ENCODE results near the gene CD300E.
"Not testable (repeated sequence)": the region's sequence is repeated elsewhere in the genome, so short reads cannot be mapped to it uniquely, and the experiment has no call there.

The CD300E gene

DNA sequence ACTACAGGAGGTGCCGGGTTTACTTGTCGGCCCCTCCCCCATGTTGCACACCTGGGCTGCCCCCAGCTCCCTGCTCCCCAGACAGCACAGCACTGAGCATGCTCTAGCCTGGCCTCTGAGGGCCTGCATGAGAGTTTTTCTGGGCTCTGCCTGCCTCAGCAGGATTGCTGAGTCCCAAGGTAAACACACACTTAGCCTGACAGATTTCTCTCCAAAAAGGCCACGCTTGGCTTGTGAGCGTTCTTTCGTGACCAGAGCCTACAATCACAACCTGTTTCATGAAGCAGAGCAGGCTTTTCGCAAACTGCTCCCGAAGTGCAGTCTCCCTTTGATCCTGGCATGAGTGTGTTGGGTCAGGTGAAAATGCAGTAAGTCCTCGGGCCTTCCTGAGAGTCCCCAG, 9.8 kb upstream of the CD300E start:
- no peak for DNase-seq

DNA sequence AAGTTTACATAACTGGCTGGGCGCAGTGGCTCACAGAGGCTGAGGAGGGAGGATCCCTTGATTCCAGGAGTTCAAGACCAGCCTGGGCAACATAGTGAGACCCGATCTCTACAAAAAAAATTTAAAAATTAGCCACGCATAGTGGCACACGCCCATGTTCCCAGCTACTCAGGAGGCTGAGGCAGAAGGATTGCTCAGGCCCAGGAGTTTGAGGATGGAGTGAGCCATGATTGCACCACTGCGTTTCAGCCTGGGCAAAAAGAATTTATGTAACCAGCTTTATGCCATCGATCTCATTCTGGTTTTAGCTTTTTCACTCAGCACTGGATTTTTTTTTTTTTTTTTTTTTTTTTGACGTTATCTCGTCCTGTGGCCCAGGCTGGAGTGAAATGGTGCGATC, 9.1 kb upstream of the CD300E start:
- DNase-seq = no peak

DNA sequence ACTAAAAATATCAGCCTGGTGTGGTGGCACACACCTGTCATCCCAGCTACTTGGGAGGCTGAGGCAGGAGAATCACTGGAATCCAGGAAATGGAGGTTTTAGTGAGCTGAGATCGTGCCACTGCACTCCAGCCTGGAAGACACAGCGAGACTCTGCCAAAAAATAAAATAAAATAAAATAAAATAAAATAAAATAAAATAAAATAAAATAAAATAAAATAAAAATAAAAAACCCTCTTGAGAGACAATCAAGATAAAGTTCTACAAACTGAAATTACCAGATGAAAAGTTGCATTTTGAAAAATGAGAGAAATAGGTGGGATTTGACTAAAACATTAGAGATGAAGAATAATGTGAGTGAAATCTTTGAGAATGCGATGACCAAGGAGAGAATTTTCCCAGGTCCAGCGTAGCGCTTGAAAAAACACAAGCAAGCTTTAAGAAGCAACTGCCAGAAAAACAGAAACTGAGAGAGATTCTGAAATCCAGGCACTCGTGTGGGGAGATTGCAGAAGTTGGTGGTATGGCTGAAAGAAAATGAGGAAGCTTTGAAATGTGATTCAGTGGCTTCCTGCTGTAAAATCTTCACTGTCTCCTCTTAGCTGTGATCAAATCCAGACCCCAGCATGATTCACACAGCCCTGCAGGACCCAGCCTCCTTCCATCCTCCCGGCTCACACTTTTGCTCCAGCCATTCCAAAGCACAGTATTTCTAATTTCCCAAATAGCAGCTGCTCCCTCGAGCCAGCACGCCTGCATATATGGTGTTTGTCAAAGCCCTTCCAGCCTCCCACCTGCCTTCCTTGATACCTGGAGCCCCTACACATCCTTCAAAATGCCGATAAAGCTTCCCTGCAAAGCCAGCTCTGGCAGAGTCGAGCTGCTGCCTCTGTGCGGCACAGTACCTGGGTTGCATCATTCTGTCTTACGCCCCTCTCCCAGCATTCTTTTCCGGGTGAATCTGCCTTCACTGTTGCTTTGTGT, 8.2 kb upstream of the CD300E start:
- peak in 1 of 2 experiments; percentile 18 for DNase-seq

DNA sequence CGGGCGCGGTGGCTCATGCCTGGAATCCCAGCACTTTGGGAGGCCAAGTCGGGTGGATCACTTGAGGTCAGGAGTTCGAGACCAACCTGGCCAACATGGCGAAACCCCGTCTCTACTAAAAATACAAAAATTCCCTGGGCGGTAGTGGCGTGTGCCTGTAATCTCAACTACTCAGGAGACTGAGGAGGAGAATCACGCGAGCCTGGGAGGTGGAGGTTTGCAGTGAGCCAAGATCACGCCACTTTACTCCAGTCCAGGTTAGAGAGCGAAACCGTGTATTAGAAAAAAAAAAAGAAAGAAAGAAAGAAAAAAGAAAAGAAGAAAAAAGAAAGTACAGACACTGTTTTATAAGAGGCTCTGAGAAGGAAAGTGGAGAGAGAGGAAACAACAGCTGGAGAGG, 6.7 kb upstream of the CD300E start:
- DNase-seq = not testable (repeated sequence)

DNA sequence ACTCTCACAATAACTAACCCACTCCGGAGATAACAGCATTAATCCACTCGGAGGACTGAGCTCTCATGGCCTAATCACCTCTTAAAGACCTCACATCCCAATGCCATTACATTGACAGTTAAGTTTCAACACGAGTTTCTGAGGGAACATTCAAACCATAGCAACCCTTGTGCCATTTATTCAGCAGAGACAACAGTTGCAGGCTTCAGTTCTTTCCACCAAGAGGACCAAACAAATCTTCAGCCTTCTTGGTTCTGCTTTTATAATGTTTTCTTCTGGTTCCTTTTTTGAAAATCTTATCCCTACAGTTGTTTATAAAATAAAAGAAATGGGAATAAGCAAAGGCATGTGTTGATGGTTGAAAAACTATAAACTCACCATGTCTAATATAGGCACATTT, 2.1 kb upstream of the CD300E start:
- DNase-seq = no peak

DNA sequence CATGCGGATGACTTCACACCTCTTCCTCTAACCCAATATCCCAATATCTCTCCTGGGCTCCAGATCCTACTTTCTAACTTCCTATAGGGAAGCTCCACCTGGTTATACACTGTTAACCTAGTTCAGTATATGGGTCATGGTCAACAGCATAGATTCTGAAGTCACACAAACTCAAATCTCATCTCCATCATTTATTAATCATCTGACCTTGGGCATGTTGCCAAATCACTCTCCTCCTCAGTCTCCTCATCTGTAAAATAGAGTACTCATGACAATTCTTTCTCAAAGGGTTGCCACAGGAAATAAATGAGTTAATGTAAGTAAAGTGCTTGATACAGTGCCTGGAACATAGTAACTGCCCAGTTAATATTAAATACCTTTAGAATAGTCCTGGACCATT, 593 bp upstream of the CD300E start:
- no peak for DNase-seq

DNA sequence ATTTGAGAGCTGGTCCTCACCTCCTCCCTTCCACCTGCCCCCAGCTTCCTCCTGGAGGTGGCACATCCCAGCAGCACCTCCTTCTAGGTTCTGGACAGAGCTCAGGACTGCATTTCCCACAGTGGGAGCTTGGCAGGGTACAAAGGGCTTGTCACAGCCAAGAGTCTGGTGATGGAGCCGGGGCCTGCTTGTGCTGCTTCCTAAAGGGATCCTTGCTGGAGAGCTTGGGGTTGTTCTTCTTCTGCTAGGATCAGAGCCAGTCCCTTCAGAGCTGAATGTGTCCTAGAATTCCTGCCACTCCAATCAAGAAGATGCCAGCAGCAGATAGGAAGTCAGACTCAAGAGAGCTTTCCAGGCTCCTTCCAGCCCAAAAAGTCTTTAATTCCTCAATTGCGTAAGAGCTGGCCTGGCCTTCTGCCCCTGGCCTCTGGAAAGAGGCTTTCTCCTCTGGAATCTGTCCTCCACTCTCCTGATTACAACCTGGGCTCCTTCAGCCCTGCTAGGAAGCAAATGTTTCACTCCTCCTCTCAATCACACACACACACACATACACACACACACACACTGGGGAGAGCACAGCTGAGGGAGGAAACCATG, 4.4 kb downstream of the CD300E start:
- no peak for DNase-seq

DNA sequence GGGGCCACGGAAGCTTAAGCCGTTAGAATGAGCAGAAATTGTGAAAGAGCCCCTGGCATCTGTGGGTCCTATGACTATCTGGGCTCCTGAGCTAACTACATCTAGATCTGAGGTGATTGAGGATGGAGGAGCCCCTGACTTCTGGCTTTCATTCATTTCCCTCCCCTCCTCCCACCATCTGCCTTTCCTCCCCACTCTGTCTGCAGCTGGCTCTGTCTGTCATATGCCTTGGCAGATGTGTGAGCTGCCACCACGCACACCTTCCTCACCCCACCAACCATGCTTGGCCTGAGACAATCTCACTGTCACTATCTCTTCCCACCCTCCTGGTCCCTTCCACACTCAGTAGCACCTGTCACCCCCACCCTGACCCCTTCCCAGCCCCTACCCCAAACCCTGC, 5.1 kb downstream of the CD300E start:
- DNase-seq = no peak

DNA sequence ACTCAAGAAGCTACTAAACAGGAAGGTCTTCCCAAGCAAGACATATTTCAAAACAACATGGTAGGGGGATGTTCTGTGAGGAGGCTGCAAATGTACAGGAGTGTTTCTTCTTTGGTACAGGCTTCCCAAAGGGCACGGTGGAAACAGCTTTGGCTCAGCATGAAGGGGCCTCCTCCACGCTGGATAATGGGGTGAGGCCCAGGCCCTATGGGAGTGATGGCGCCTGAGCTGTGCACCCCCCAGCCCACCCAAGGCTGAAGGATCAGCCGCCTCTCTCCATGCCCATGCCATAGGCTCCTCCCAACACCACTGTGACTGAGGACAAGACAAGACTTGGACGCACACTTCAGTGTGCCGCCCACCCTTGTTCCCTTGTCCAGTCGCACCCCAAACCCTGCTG, 6.8 kb downstream of the CD300E start:
- DNase-seq = no peak

DNA sequence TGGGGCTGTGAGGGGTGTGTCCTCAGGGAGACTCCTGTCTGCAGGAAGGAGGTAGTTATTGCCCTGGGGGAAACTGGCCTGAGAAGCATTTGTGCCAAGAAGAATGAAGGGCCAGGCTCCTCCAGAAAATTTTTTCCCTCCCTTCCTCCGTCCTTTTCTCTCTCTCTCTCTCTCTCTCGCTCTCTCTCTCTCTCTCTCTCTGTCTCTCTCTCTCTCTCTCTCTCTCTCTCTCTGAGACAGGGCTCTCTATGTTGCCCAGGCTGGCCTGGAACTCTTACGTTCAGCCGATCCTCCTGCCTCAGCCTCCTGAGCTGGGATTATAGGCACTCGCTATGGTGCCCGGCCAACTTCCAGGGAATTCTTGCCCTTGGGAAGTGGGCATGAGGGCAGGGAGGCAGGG, 11.5 kb downstream of the CD300E start:
- DNase-seq = no peak

DNA sequence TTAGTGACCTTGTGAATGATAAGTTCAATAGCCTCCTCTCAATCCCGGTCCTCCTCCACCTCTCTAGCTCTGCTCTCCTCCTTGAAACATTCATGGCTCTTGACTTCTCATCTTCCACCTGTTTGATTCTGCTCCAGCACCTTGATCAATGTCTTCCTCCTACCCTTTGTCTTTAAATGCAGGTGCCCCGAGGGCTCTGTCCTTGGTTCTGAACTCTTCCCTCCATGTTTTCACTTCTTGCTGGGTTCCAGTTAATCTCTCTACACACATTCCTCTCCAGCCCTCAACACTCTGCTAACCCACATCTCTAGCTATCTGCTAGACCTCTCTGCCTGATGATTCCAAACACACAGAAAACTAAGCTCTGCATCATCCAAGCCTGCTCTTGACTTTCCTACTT, 13.4 kb downstream of the CD300E start:
- no peak for DNase-seq

DNA sequence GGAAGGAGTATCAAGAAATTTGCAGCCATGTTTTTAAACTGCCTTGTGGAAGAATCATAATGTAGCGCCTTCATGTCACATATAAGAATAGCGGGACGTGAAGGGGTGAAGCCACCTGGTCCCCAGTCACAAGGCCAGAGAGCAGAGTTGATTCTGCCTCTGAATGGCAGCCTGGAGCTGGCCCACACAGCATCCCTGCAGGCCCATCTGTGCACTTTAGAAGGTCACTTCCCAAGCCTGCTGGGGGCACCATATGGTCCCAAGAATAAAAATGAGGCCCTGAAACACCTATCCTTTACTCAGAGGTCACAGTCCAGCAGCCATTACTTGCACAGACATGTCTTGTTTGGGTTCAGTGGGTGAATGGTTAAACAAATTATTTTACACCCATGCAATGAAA, 15.0 kb downstream of the CD300E start:
- DNase-seq = no peak

DNA sequence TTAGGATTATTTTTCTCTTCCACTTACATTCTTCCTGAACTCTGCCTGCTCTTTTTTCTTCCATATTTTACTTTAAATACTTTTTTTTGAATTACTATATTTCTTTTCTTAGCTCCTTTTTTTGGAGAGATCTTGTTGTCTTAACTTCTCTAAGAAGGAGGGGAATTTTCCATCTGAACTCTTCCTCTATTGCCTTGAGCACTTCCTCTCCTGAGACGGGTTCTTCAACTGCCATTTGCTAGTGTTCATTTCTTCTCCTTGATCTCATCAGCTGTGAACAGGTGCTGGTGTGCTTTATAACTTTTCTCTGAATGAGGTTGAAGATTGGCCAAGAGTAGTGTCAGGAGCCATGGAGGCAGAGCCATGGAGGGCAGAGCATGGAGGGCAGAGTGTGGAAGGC, 16.3 kb downstream of the CD300E start:
- DNase-seq = no peak

DNA sequence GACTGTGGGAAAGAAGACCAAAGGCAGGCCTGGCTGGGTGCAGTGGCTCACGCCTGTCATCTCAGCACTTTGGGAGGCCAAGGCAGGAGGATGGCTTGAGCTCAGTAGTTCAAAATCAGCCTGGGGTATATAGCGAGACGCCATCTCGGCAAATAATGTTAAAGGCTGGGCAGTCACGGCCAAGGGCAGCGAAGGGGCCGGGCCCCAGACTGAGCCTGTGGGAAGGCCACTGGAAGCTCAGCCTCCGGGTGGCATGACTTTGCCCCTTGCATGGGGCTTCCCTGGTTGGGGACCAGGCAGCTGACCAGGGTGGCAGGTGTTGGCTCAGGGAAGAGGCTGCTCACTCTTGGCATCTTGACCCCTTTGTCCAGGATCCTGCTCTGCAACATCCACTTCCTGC, 17.5 kb downstream of the CD300E start:
- DNase-seq = no peak

DNA sequence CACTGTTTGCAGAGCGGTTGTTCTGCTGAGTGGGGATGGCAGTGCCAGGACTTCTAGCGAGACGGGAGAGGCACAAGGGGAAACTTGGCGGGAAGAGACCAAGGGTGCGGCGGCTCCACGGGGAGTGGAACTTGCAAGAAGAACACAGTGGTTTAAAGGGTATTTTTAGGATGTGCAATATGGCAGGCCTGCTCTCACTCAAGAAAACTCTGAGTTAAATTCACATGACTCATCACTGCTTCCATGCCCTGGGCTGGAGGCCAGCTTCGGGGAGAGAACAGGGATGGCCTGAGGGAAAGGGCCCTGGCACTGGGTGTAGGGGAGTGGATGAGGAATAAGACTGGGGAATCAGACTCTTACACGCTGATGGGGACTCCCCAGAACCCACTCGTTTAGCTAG, 18.2 kb downstream of the CD300E start:
- DNase-seq = no peak

DNA sequence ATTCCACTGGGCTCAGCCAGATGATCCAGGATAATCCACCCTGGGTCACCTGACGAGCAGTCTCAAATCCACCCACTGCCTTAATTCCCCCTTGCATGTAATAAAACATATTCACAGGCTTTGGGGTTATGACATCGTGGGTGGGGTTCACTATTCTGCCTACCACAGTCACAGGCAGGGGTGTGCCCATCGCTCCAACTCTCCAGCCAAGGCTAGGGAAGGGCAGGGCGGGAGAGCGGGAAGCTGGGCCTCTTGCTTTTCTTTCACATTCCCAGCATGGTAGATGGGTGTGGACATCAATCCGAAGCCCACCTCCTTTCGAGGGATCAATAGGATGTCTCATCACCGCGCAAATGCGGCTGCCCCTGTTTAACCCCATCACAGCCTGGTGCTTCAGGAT, 18.8 kb downstream of the CD300E start:
- DNase-seq = no peak

DNA sequence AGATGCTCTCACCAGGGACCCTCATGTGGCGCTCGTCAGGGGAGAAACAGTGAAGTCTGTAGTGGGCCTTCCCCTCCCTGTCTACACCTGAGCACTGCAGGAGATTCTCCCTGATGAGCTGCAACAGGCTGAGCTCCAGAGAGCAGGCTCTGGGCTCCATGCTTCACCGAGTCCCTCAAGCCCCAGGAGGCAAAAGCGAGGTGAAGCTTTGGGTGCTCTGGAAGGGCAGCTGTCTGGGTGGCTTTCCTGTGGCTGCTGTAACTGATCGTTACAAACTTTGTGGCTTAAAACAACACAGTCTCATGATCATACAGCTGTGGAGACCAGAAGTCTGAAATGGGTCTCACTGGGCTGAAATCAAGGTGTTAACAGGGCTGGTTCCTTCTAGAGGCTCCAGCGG, 19.3 kb downstream of the CD300E start:
- DNase-seq = no peak

DNA sequence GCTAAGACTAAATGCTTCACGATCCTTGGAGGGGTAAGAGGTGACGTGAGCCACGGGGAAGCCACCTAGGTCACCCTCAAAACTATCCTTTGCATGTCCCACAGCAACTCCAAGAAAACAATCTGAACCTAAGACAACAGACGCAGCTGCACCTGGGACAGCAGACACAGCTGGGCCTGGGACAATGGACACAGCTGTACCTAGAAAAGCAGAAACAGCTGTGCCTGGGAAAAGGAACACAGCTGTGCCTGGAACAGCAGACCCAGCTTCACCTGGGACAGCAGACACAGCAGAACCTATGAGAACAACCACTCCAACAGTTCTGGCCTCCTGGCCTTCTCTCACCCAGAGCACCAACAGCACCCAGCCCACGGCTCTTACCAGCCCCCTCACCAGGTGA, 19.8 kb downstream of the CD300E start:
- no peak for DNase-seq

DNA sequence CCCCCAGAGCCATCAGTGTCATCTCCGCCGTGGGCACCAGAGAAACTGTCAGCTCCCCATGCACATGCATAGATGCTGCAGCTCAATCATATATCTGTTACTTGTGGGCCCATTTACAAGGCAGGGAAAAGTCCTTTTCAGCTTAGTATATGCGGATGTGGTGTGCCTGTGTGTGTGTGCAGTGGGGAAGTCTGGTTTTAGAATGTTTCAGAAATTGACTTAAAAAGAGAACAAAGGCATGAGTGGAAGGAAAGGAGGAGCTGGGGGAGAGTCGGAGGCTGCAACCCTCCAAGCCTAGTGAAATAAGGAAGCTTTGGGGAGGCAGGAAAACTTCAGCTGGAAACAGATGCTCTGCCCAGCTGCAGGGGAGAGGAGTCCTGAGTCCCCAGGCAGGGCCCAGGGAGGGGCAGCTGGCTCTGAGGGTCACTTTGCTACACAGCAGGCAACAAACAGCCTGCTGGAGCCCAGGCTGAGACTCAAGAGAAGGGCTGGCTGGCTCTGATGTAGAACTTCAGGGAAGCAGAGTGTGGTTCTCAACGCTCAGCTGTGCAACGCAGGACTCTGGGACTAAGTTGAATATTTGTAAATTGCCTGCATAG, 20.4 kb downstream of the CD300E start:
- DNase-seq = no peak

DNA sequence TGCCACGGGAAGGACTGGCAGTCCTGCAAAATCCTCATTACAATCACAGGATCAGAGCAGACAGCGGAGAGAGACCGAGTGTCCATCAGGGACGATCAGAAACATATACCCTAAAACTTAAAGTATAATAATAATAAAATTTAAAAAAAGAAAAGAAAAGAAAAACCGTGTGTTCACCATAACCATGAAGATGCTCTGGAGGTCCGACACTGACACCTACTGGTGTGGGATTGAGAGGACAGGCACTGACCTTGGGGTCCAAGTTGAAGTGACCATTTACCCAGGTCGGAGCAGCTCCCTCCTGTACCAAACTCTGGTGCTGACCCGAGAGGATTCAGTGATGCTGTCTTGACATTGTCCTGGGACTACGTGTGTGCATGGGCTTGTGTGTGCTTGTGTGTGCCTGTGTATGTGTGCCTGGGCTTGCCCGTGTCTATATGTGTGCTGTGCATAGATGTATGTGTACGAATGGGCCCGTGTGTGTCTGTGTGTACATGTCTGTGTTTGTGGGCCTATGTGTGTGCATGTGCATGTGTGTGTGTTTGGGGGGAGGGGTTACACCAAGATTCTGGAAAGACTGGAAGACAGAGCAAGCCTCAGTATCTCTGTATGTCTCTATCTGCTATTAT, 21.5 kb downstream of the CD300E start:
- DNase-seq = peak; percentile 35 to 43

DNA sequence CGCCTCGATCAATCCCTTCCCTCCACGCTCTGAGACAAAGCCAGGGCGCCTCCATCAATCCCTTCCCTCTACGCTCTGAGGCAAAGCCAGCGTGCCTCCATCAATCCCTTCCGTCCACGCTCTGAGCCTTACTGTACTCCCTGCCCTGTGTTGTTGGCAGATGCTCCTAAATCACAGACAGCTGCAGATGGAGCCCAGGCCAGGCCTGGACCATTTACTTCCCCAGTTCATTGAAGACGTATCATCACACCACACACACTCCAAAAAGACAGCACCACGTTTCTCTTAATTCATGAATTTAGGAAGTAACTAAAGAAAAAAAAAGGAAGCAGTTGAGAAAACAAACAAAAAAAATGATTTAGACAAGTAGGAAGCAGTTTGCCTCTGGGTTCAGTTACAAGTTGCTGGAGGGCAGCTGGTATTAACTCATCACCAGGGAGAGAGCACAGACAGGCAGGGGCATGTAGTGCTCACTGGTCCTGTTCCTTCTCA, 24.0 kb downstream of the CD300E start:
- peak in 1 of 2 experiments; percentile 22 for DNase-seq

DNA sequence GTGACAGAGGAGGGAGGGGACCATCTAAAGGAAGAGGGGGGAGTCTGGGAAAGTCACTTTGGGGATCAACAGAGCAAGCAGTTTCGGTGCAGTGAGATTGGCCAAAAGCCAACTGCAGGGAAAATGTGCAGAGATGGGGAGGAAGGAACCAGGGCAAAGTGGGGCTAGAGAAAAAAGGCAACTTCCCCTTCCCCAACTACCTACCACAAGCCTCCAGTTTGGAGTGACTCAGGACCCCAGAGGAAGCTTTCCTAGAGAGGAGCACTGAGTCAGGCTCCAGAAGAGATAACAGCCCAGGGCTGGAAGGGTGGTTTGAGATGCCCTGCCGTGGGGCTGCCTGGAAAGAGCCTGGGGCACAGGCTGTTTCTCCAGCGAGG, 24.5 kb downstream of the CD300E start:
- no peak for DNase-seq

DNA sequence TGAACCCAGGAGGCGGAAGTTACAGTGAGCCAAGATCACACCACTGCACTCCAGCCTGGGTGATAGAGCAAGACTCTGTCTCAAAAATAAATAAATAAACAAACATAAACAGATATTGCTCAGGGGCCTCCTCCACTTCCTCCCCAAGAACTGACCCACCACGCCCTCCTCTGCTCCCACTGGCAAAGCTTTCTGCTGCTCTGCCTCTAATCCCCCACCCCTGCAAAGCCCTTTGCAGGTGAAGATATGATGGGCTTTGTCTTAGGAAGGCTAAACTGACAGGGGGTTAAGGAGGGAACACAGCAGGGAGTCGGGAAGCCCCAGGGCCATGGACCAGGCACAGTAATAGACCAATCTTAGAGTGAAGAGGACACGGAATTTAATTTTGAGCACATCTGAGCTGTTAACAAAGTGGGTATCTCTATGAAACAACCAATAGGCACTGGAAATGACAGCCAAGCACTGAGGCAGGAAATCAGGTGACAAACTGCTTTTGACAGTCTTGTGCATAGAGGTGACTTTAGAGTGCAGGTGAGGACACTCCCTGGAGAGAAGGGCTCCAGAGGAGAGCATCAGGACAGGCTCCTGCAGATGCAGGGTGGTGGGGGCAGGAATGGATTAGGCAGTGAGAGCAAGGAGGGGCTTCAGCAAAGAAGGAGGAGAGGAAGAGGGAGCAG, 25.1 kb downstream of the CD300E start:
- DNase-seq = no peak
